ENCODE results near the gene COL23A1. TPM values are rescaled to one million over a fixed set of nuclear protein-coding genes. Genes with fewer than 3 reads are reported as not detected.

The COL23A1 gene
- total and polyA plus RNA-seq, 2 experiments from 2014 or later, result 4.8 to 8.2 TPM

DNA sequence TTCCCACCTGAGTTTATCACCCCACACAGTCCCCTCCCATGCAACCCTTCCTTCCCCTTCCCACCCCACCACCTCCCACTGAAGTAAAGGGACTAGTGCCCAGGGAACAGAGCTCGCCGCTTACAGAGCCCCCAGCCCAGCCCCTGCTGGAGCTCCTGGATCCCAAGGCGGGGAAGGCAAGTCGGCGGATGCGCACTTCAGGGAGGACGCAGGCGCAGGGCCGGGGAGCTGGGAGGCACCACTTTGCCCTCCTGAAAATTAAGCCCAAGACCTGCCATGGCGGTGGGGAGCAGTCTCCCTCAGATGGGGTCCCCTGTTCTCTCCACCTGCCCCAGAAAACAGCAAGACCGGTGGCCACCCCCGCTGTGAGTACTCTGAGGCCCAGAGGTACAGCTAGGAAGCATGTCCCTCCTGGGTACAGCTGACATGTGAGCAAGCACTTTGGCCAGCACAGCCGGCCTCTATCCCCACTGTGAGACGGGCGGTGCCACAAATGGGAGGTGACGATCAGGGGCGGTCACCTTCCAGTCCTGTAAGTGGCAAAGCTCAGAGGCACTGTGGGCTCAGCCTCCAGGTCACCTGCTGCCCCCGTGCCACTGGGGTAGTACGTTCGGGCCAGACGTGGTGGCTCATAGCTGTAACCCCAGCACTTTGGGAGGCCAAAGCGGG, 45.9 kb downstream of the COL23A1 start:
- H2AFZ ChIP-seq, result no peak overlapping the region
- H4K20me1 ChIP-seq (replicated peaks; ENCODE audit: insufficient read depth), result no peaks in the 10 kb centered on the region
- peaks cover 38% of the 10 kb centered on the region for H3K4me1 Mint-ChIP-seq
- H3K27ac ChIP-seq (ENCODE audit: low read depth), result no peak overlapping the region
- H3K27me3 Mint-ChIP-seq (ENCODE audit: insufficient read depth, low read depth, poor library complexity), result peaks cover 9% of the 10 kb centered on the region
- H3K4me2 ChIP-seq, result no peak overlapping the region
- no peak for DNase-seq (ENCODE audit: low spot score)
- no peaks in the 10 kb centered on the region for H3K27me3 ChIP-seq (ENCODE audit: insufficient read depth)
- no peak overlapping the region for H3K4me3 ChIP-seq
- no peak for ATAC-seq
- H3K36me3 Mint-ChIP-seq (ENCODE audit: low read depth), result no peaks in the 10 kb centered on the region
- H3K79me2 ChIP-seq (replicated peaks; ENCODE audit: insufficient read depth), result peaks cover 4% of the 10 kb centered on the region; the same call in 1 of the 2 replicates
- H3F3A ChIP-seq (replicated peaks; ENCODE audit: low read depth), result no peaks in the 10 kb centered on the region
- no peaks in the 10 kb centered on the region for H3K9me2 ChIP-seq (ENCODE audit: insufficient read depth)
- TF ChIP-seq STAT1 (IDR thresholded peaks at IDR 0.05; ENCODE audit: unreplicated experiment) (no peak), EZH2phosphoT487 (IDR thresholded peaks at IDR 0.05; ENCODE audit: unreplicated experiment) (no peak), POLR2AphosphoS5 (IDR thresholded peaks at IDR 0.05; ENCODE audit: low read depth) (no peak), NANOG (IDR thresholded peaks at IDR 0.05; ENCODE audit: borderline replicate concordance) (no peak), EZH2 (IDR thresholded peaks at IDR 0.05; ENCODE audit: low read depth, unreplicated experiment) (no peak)
- TF ChIP-seq, protein P1, sequence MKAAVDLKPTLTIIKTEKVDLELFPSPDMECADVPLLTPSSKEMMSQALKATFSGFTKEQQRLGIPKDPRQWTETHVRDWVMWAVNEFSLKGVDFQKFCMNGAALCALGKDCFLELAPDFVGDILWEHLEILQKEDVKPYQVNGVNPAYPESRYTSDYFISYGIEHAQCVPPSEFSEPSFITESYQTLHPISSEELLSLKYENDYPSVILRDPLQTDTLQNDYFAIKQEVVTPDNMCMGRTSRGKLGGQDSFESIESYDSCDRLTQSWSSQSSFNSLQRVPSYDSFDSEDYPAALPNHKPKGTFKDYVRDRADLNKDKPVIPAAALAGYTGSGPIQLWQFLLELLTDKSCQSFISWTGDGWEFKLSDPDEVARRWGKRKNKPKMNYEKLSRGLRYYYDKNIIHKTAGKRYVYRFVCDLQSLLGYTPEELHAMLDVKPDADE (IDR thresholded peaks at IDR 0.05), result no peak
- TF ChIP-seq, protein P2, sequence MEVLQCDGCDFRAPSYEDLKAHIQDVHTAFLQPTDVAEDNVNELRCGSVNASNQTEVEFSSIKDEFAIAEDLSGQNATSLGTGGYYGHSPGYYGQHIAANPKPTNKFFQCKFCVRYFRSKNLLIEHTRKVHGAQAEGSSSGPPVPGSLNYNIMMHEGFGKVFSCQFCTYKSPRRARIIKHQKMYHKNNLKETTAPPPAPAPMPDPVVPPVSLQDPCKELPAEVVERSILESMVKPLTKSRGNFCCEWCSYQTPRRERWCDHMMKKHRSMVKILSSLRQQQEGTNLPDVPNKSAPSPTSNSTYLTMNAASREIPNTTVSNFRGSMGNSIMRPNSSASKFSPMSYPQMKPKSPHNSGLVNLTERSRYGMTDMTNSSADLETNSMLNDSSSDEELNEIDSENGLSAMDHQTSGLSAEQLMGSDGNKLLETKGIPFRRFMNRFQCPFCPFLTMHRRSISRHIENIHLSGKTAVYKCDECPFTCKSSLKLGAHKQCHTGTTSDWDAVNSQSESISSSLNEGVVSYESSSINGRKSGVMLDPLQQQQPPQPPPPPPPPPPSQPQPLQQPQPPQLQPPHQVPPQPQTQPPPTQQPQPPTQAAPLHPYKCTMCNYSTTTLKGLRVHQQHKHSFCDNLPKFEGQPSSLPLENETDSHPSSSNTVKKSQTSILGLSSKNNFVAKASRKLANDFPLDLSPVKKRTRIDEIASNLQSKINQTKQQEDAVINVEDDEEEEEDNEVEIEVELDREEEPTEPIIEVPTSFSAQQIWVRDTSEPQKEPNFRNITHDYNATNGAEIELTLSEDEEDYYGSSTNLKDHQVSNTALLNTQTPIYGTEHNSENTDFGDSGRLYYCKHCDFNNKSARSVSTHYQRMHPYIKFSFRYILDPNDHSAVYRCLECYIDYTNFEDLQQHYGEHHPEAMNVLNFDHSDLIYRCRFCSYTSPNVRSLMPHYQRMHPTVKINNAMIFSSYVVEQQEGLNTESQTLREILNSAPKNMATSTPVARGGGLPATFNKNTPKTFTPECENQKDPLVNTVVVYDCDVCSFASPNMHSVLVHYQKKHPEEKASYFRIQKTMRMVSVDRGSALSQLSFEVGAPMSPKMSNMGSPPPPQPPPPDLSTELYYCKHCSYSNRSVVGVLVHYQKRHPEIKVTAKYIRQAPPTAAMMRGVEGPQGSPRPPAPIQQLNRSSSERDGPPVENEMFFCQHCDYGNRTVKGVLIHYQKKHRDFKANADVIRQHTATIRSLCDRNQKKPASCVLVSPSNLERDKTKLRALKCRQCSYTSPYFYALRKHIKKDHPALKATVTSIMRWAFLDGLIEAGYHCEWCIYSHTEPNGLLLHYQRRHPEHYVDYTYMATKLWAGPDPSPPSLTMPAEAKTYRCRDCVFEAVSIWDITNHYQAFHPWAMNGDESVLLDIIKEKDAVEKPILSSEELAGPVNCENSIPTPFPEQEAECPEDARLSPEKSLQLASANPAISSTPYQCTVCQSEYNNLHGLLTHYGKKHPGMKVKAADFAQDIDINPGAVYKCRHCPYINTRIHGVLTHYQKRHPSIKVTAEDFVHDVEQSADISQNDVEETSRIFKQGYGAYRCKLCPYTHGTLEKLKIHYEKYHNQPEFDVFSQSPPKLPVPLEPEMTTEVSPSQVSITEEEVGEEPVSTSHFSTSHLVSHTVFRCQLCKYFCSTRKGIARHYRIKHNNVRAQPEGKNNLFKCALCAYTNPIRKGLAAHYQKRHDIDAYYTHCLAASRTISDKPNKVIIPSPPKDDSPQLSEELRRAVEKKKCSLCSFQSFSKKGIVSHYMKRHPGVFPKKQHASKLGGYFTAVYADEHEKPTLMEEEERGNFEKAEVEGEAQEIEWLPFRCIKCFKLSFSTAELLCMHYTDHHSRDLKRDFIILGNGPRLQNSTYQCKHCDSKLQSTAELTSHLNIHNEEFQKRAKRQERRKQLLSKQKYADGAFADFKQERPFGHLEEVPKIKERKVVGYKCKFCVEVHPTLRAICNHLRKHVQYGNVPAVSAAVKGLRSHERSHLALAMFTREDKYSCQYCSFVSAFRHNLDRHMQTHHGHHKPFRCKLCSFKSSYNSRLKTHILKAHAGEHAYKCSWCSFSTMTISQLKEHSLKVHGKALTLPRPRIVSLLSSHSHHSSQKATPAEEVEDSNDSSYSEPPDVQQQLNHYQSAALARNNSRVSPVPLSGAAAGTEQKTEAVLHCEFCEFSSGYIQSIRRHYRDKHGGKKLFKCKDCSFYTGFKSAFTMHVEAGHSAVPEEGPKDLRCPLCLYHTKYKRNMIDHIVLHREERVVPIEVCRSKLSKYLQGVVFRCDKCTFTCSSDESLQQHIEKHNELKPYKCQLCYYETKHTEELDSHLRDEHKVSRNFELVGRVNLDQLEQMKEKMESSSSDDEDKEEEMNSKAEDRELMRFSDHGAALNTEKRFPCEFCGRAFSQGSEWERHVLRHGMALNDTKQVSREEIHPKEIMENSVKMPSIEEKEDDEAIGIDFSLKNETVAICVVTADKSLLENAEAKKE (CRISPR knock-in tag; IDR thresholded peaks at IDR 0.05), result no peak
- no peak overlapping the region for H3K4me3 Mint-ChIP-seq
- H3K4me1 ChIP-seq (ENCODE audit: insufficient read depth), result peaks cover 6% of the 10 kb centered on the region
- no peaks in the 10 kb centered on the region for H3K9me3 Mint-ChIP-seq
- no peaks in the 10 kb centered on the region for H3K36me3 ChIP-seq (ENCODE audit: insufficient read depth)
- H3K27ac Mint-ChIP-seq, result peak overlapping the region; percentile 78; the same call in 1 of the 2 replicates

Data from GM23338 (cell line).